Hematopoietic multipotent progenitor cell treated with erythropoietin and hydrocortisone succinate and interleukin-3 and kit ligand, for 15 days (in vitro differentiated cells): Measurements from ENCODE around the gene SETD3.

Experiments used
- DNase-seq: peaks from one replicate; pipeline ENCODE4 v3.0.0-alpha.2; 2015; ENCODE audit warnings: low spot score

The SETD3 gene

GRCh38 chr14:99516871-99517642 lies 36.4 kb upstream of the SETD3 start:
- no peak for DNase-seq

GRCh38 chr14:99516156-99516870 lies 35.7 kb upstream of the SETD3 start:
- DNase-seq: no peak

DNA sequence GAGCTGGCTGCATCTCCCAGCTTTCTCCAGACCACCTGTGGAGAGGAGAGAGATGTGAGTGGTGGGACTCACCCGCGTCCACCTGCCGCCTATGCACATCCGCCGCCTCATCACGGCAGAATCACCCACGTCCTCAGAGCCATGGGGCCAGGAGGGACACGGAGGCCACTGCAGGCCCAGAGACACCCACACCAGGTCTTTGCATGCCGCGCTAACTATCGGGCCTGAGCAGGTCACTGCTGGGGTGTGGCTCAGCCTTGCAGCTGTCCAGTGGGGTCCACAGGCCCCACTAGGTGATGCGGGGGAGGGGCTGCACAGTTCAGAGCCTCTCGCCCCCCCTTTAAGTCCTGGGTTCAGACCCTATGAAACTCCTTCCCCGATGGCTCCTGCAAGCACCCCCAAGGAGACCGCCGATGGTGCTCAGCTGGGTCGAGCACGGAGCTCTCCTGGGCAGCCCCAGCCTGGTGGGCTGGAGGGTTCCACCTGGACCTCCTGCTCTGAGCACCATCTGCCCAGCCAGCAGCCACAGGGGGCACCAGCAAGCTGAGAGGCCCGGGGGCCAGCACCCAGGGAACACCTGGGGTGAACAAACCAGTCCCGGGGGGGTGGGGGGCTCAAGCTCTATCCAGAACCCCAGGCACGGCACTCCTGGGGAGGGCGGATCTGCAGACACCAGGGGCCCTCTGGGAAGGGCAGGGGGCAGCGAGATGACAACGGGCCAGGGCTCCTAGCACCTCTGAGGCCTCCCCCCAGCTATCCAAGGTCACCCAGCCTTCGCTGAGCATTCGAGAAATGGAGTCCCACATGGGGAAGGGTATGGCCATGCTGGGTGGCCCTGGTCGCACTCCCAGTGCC lies 34.9 kb upstream of the SETD3 start:
- no peak for DNase-seq

DNA sequence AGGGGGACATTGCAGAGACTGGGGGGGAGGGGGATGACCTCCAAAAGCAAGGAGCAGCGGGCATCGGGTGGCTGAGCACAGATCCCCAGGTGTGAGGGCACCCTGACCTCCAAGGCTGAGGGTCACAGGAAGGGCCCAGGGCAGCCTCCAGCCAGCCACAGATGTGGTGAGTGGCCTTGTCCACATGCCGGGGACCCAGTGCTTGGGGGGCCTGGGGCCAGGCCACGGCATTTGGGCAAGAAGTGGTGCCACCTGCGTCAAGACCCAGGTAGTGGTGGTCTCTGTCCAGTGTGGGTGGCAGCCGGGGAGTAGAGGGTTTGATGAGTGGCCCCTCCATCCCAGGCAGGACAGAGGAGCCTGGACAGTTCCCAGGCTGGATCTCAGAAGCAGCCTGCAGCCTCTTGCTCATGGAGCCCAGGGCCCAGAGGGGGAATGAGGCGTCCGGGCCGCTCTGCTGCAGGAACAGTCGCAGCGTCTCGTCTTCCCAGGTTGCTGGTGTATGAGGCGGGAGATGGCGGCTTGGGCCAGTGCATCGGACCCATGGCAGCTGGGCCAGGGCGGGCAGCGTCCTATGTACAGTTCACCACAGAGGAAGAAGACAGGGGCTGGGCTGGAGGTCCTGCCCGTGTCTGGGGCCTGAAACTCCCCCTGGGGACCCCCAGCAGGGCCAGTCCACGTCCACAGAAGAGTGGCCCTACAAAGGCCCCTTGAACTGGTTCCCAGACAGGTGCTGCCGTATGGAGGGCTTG lies 34.1 kb upstream of the SETD3 start:
- DNase-seq: no peak

DNA sequence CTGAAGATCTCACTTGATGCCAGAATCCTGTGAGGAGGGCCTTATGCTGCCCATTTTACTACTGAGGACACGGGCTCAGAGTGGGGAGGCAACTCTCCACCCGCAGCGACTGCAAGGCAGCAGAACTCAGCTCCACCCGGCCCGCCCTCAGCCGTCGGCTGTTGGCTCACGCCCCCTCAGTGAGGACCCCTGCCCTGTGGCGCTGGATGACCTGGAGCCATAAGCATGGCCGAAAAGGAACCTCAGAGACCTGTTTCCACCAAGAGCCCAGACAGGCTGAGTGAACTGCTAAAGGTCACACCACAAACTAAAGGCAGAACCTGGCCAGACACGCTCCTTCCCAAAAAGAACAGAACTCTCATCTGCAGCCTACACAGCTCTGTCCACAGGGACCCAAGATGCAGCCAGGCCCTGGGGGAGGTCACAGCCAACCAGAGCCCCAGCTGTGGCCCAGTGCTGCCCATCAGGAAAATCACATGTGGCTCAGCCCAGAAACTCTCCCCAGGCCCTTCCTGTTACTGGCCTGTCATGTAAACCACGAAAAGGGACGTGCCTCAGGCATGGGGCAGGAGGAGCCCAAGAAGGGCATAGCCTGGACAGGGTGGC lies 33.4 kb upstream of the SETD3 start:
- DNase-seq: no peak

- no peak for DNase-seq
These were observed 32.6 kb upstream of the SETD3 start for GRCh38 chr14:99513183-99513694.

GRCh38 chr14:99512571-99513182 lies 32.0 kb upstream of the SETD3 start:
- DNase-seq: no peak

DNA sequence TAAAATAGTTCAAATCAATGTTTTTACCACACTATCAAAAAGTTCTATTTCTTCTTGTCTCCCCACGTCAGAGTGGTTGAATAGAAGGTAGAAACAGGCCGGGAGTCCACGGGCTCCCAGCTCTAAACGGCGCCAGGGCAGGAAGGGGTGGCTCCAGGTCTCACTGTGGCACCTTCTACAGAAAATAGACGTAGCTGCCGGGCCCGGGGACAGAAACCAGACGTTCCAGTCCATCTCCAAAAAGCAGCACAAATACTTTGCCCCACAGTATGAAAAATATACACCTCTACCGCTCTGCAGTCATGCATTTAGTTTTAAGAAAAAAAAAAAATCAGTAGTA lies 31.4 kb upstream of the SETD3 start:
- DNase-seq: no peak

DNA sequence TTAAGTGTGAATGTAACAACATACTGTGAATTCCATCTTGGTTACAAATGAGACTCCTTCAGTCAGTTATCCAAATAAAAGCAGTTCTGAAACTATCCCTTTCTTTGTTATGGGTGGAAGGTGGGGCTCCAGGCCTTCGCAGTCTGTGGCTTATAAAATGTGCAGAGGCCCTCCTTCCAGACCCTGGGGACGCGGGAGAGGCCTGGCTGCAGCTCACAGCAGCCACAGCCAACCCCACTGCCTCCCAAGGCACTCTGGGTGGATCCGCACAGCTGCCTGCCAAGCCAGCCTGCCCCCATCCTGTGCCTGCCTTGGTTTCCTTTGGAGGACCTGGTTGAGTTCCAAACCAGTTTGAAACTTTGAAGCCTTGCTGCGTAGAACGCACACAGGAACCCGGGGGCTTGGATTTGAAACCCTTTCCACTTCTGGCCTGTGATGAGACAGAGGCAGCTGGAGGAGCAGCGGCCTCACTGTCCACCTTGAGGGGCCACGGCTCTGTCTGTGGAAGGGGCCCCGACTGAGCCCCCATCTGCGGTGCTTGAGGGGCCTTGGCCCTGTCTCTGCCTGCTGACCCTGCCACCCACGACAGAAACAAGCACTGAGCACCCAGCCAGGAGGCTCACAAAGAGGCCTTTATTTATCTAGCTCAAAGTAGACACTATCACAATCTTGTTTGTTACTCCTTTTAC lies 30.9 kb upstream of the SETD3 start:
- DNase-seq: no peak

GRCh38 chr14:99510556-99511139 lies 30.0 kb upstream of the SETD3 start:
- DNase-seq: no peak

GRCh38 chr14:99509871-99510555 lies 29.4 kb upstream of the SETD3 start:
- no peak for DNase-seq

DNA sequence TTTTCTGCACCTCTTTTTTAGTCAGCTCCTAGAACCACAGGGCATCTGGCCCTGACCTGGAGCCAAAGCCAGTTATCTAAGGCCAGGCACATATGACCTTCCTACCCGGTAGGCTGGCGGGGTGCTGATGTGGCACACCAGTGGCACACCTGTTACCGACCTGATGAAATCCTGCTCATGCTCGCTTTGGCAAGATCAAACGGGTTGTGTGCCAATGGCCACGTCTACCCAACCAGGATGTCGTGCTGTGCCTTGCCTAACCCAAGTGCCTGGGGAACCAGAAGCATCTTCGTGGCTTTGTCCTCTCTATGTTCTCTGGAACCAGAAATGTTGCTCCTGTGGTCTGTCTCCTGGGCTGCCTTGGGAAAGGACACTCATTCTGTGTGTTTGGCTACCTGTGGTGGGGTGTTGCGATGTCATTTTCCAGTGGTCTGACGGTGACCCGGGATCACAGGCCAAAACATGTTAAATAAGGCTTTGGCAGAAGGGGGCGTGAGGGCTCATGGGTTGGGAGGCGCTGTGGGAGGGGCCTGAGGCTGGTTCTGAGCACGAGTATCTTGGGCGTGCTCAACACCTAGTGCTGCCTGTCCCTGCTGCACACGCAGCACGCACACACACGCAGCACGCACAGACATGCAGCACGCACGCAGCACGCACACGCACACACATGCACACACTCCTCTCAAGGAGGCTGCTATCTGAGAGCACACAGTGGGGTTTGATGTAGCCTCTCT lies 28.4 kb upstream of the SETD3 start:
- DNase-seq: no peak

DNA sequence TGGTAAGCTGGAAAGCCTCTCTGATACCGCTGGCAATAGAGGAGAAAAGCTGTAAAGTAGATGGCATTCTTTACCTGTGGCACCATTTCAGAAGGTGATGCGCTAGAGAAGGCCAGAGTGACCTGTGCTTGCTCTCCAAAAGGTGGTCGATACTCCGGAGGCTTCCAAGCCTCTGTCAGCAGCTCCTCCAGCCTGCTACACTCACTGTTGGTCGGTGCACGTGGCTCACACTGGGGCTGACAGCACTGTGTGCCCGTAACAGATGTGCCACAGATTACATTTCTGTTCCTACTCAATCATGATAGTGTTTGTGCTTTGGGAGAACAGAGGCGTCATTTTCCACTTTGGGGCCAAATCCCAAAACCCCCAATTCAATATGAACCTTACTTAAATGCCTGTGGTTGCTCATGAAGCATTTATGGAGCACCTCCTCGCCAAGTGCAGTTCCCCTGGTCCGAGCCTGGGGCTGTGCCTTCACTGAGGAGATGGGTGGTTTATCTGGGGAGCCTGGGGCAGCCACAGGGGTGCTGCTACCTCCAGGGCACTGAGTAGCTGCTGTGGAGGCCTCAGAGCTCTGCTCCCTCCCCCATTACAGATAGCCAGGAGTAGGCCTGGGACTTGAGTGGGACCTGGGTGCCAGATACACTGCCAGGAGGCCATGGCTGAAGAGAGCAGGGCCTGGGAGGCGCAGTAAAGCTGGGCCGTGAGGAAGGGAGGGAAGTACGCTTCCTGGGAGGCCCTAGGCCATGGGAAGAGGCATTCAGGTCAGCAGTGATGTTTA lies 27.4 kb upstream of the SETD3 start:
- no peak for DNase-seq

- no peak for DNase-seq
These were observed 25.6 kb upstream of the SETD3 start for GRCh38 chr14:99506276-99506675.

DNA sequence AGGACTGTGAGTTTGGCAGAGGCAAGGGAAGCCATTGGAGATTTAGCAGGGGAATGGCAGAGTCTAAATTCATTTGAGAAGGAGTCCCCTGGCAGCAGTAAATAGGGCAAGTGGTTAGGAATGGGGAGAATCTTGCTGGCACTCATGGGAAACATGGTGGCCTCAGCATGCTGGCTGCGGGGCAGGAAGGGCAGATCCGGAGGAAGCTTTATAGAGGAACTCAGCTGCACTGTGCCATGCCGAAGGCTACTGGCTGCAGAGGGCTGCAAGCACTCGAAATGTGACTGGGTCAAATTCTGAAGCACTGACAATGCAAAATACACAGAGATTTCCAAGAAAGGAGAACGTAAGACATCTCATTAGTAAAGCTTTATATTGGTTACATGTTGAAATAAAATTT lies 24.4 kb upstream of the SETD3 start:
- DNase-seq: no peak

DNA sequence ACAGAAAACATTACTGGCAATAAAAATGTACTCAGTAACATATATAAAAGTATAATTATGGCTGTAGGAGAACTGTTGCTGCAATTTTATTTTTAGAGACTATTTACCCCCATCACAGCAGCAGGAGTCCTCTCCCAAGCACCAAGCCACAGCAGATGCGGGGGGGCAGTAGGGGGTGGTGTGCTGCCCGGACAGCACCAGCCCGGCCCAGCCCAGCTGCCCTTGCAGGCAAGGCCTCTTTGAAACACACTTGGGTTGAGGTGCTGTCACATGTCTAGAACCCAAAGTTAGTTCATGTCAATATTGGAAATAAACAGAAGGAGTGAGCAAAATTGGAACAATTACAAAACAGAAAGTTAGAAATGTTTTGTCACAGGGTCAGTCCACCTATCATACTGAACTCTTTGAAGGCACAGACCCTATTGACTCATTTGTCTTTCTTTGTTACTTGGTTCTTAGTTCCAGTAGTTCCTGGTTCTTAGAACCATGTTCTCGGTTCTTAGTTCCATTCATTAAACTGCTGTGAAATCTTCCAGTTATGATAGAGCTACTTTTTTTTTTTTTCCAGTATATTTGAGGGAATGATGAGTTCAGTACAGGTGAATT lies 23.3 kb upstream of the SETD3 start:
- DNase-seq: no peak

DNA sequence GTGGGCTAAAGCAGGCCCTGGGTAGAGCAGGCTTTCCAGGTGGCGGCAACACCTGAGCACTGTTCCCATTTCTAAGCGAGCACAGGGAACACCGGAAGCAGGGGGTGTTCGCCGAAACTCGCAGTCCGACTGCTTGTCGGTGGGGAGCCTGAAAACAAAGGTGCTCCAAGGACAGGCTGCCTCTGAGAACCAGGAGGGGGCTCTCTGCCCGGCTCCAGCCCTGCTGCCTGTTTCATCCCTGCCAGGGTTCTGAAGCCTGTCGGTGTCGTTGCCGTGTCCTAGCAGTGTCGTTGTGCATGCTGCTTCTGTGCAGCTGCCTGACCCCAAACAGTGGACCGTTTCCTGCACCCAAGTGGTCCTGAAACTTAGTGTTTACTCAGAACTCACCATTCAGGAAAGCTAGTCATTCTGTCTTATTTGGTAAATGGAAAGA lies 22.3 kb upstream of the SETD3 start:
- no peak for DNase-seq
